Suprapubic skin (tissue), 4 donors: ENCODE measurements around the gene KRTAP9-1. TPM values are rescaled to one million over a fixed set of nuclear protein-coding genes. Genes with fewer than 3 reads are reported as not detected.
"Not testable (repeated sequence)": the region's sequence is repeated elsewhere in the genome, so short reads cannot be mapped to it uniquely, and the experiment has no call there.

ENCODE experiments used
- DNase-seq, 2 donors: peaks; one replicate each; pipeline ENCODE4 v3.0.0-alpha.2; 2019; ENCODE audit warnings: low spot score in 2 of 2
- H3K27ac ChIP-seq: fragments of 200-600 bp; sonication (generic); one replicate; pipeline ENCODE4 v1.5.1; 2019
- H3K27me3 ChIP-seq: fragments of 200-600 bp; sonication (generic); one replicate; pipeline ENCODE4 v1.5.1; 2019
- H3K36me3 ChIP-seq: fragments of 200-600 bp; sonication (generic); one replicate; pipeline ENCODE4 v1.5.1; 2019
- H3K4me1 ChIP-seq: fragments of 200-600 bp; sonication (generic); one replicate; pipeline ENCODE4 v1.5.1; 2019
- H3K4me3 ChIP-seq: fragments of 200-600 bp; sonication (generic); one replicate; pipeline ENCODE4 v1.5.1; 2019; ENCODE audit warnings: mild to moderate bottlenecking
- H3K9me3 ChIP-seq: fragments of 200-600 bp; sonication (generic); one replicate; pipeline ENCODE4 v1.5.1; 2019
- CTCF ChIP-seq, 2 donors: fragments of 200-600 bp in 1 of 2; fragments of 450-650 bp in 1 of 2; sonication (generic) in 1 of 2; IDR thresholded peaks; one replicate each; pipeline ENCODE4 v1.5.1; 2016 to 2019; ENCODE audit warnings: antibody characterized with exemption in 2 of 2, mild to moderate bottlenecking in 1 of 2, moderate library complexity in 1 of 2
- EP300 ChIP-seq: sonication (generic); formaldehyde crosslinking; IDR thresholded peaks from one replicate; pipeline ENCODE4 v1.6.1; 2017; ENCODE audit warnings: antibody characterized with exemption
- POLR2A ChIP-seq, 2 donors: fragments of 450-650 bp; IDR thresholded peaks; one replicate each; pipeline ENCODE4 v1.6.1; 2017; ENCODE audit warnings: antibody characterized with exemption in 2 of 2, mild to moderate bottlenecking in 2 of 2, moderate library complexity in 2 of 2
- POLR2AphosphoS5 ChIP-seq, 3 donors: sonication (generic); formaldehyde crosslinking; IDR thresholded peaks; one replicate each; pipeline ENCODE4 v1.6.1; 2017; ENCODE audit warnings: antibody characterized with exemption in 3 of 3
- WGBS: methylation state at CpG from one replicate; pipeline ENCODE4 v1.1.5; 2018; 5-methylcytosine and 5-hydroxymethylcytosine counted together
- total RNA-seq, 4 donors: library from RNA; depleted of rRNA; stranded (reverse); fragments of >200 nt; gene quantifications; one replicate each; pipeline ENCODE4 v1.1.0, GENCODE V29; 2016

The KRTAP9-1 gene
- total RNA-seq, 4 donors from 2014 or later = 1.1 TPM; not detected in 3

GRCh38 chr17:41226051-41226450 lies 36.4 kb downstream of the KRTAP9-1 start:
- DNase-seq = no peak
- Histone ChIP-seq H3K9me3 (no peaks in the 10 kb centered on the region), H3K27me3 (no peaks in the 10 kb centered on the region), H3K4me3 (no peak overlapping the region), H3K36me3 (no peaks in the 10 kb centered on the region), H3K27ac (no peak overlapping the region), H3K4me1 (no peaks in the 10 kb centered on the region)
- 95% methylated on average over 6 of the region's 6 CpGs for WGBS
- TF ChIP-seq CTCF (IDR thresholded peaks at IDR 0.05) = no peak

- 80% methylated on average over 1 of the region's 4 CpGs for WGBS
- H3K4me3 ChIP-seq, H3K9me3 ChIP-seq, H3K4me1 ChIP-seq, H3K36me3 ChIP-seq, H3K27me3 ChIP-seq, H3K27ac ChIP-seq, DNase-seq: not testable (repeated sequence)
Measured at GRCh38 chr17:41226598-41227095, 37.0 kb downstream of the KRTAP9-1 start, which contains the start of gene KRTAP9-2. KRTAP9-2 (plus strand) TSS chr17:41226648; CDS start chr17:41226655, 7 bp downstream.

- TF ChIP-seq EP300 (no peak), POLR2A (IDR thresholded peaks at IDR 0.05) (no peak), POLR2AphosphoS5 (IDR thresholded peaks at IDR 0.05) (no peak), CTCF (IDR thresholded peaks at IDR 0.05) (no peak)
- Histone ChIP-seq H3K27me3 (peaks cover 11% of the 10 kb centered on the region), H3K27ac (no peak overlapping the region), H3K4me3 (no peak overlapping the region), H3K4me1 (no peaks in the 10 kb centered on the region), H3K9me3 (no peaks in the 10 kb centered on the region), H3K36me3 (no peaks in the 10 kb centered on the region)
- no peak for DNase-seq
Measured at GRCh38 chr17:41230094-41230493, 40.4 kb downstream of the KRTAP9-1 start.

GRCh38 chr17:41231731-41232130 lies 42.0 kb downstream of the KRTAP9-1 start:
- Histone ChIP-seq H3K9me3 (no peaks in the 10 kb centered on the region), H3K36me3 (no peaks in the 10 kb centered on the region), H3K27ac (no peak overlapping the region), H3K27me3 (peaks cover 11% of the 10 kb centered on the region), H3K4me1 (no peaks in the 10 kb centered on the region), H3K4me3 (no peak overlapping the region)
- TF ChIP-seq CTCF (IDR thresholded peaks at IDR 0.05) = no peak
- TF ChIP-seq POLR2A (IDR thresholded peaks at IDR 0.05) = no peak
- TF ChIP-seq EP300 = no peak
- TF ChIP-seq POLR2AphosphoS5 (IDR thresholded peaks at IDR 0.05) = no peak
- no peak for DNase-seq
- 89% methylated on average over 6 of the region's 6 CpGs for WGBS

GRCh38 chr17:41232399-41233105 lies 42.9 kb downstream of the KRTAP9-1 start, which contains the start of gene KRTAP9-3:
KRTAP9-3 (plus strand) TSS chr17:41232449; CDS start chr17:41232502, 53 bp downstream.
- H3K36me3 ChIP-seq, H3K4me3 ChIP-seq, DNase-seq, H3K9me3 ChIP-seq, H3K4me1 ChIP-seq, H3K27ac ChIP-seq: not testable (repeated sequence)
- peaks cover 11% of the 10 kb centered on the region for H3K27me3 ChIP-seq
- 100% methylated on average over 1 of the region's 1 CpG for WGBS

- not testable (repeated sequence) for H3K27ac ChIP-seq, H3K4me3 ChIP-seq, H3K9me3 ChIP-seq, H3K4me1 ChIP-seq, DNase-seq, H3K36me3 ChIP-seq
- H3K27me3 ChIP-seq = peaks cover 11% of the 10 kb centered on the region
- 66% methylated on average over 4 of the region's 4 CpGs for WGBS
Measured at GRCh38 chr17:41237116-41237515, 47.4 kb downstream of the KRTAP9-1 start.

GRCh38 chr17:41237949-41238437 lies 48.3 kb downstream of the KRTAP9-1 start, which contains the start of gene KRTAP9-8:
KRTAP9-8 (plus strand) TSS chr17:41237999; CDS start chr17:41238052, 53 bp downstream.
- 44% methylated on average over 1 of the region's 3 CpGs for WGBS
- not testable (repeated sequence) for H3K4me3 ChIP-seq, H3K27me3 ChIP-seq, H3K27ac ChIP-seq, H3K9me3 ChIP-seq, H3K36me3 ChIP-seq, H3K4me1 ChIP-seq, DNase-seq

Other genes starting within 250 kb of the KRTAP9-1 start
- gene KRT39, start 222.9 kb upstream of the KRTAP9-1 start, total RNA-seq = 10 to 100 TPM in 1 of 4 donors, 1 to 10 TPM in 1, not detected in 2; 2.5 to 13.3 TPM
- gene KRT40, start 205.6 kb upstream of the KRTAP9-1 start, total RNA-seq = 10 to 100 TPM in 1 of 4 donors, 1 to 10 TPM in 1, under 1 TPM in 1, not detected in 1; 0.98 to 12.5 (median 3.9) TPM
- gene KRTAP3-3, start 195.7 kb upstream of the KRTAP9-1 start, total RNA-seq = 10 to 100 TPM in 1 of 4 donors, 1 to 10 TPM in 1, not detected in 2; 2.8 to 22.9 TPM
- 10 to 100 TPM in 2 of 4 donors, 1 to 10 TPM in 1, not detected in 1; 8.0 to 42.6 (median 23.7) TPM for gene KRTAP3-2, start 190.0 kb upstream of the KRTAP9-1 start, total RNA-seq
- gene KRTAP3-1, start 180.8 kb upstream of the KRTAP9-1 start, total RNA-seq = 10 to 100 TPM in 2 of 4 donors, 1 to 10 TPM in 1, not detected in 1; 5.6 to 95.2 (median 15.5) TPM
- gene KRTAP1-5, start 162.7 kb upstream of the KRTAP9-1 start, total RNA-seq = 100 to 1,000 TPM in 1 of 4 donors, 10 to 100 TPM in 2, 1 to 10 TPM in 1; 1.6 to 199 (median 40.4) TPM
- gene KRTAP1-4, start 159.7 kb upstream of the KRTAP9-1 start, total RNA-seq = 1 to 10 TPM in 1 of 4 donors, not detected in 3; 3.2 TPM
- 100 to 1,000 TPM in 1 of 4 donors, 10 to 100 TPM in 2, not detected in 1; 10.7 to 140 (median 28.7) TPM for gene KRTAP1-3, start 155.0 kb upstream of the KRTAP9-1 start, total RNA-seq
- gene KRTAP1-1, start 148.4 kb upstream of the KRTAP9-1 start, total RNA-seq = 100 to 1,000 TPM in 1 of 4 donors, 10 to 100 TPM in 1, 1 to 10 TPM in 1, not detected in 1; 9.9 to 165 (median 46.0) TPM
- 100 to 1,000 TPM in 1 of 4 donors, 10 to 100 TPM in 2, not detected in 1; 20.1 to 128 (median 37.2) TPM for gene KRTAP2-1, start 142.6 kb upstream of the KRTAP9-1 start, total RNA-seq
- 10 to 100 TPM in 2 of 4 donors, 1 to 10 TPM in 1, not detected in 1; 8.2 to 41.6 (median 25.3) TPM for gene KRTAP2-2, start 134.7 kb upstream of the KRTAP9-1 start, total RNA-seq
- 10 to 100 TPM in 1 of 4 donors, under 1 TPM in 1, not detected in 2; 0.64 to 10.8 TPM for gene KRTAP2-3, start 129.8 kb upstream of the KRTAP9-1 start, total RNA-seq
- gene KRTAP2-4, start 124.0 kb upstream of the KRTAP9-1 start, total RNA-seq = 10 to 100 TPM in 2 of 4 donors, 1 to 10 TPM in 1, not detected in 1; 6.5 to 76.9 (median 13.4) TPM
- 10 to 100 TPM in 1 of 4 donors, 1 to 10 TPM in 2, not detected in 1; 7.9 to 50.0 (median 8.5) TPM for gene KRTAP4-7, start 105.7 kb upstream of the KRTAP9-1 start, total RNA-seq
- gene KRTAP4-8, start 91.7 kb upstream of the KRTAP9-1 start, total RNA-seq = 10 to 100 TPM in 2 of 4 donors, 1 to 10 TPM in 1, not detected in 1; 4.4 to 15.2 (median 13.6) TPM
- gene KRTAP4-16, start 87.7 kb upstream of the KRTAP9-1 start, total RNA-seq = not detected
- 10 to 100 TPM in 3 of 4 donors, not detected in 1; 10.1 to 58.8 (median 13.1) TPM for gene KRTAP4-9, start 84.5 kb upstream of the KRTAP9-1 start, total RNA-seq
- gene KRTAP4-11, start 71.5 kb upstream of the KRTAP9-1 start, total RNA-seq = 10 to 100 TPM in 1 of 4 donors, 1 to 10 TPM in 2, not detected in 1; 4.3 to 23.4 (median 5.6) TPM
- 10 to 100 TPM in 1 of 4 donors, 1 to 10 TPM in 2, not detected in 1; 6.1 to 54.5 (median 8.3) TPM for gene KRTAP4-12, start 65.7 kb upstream of the KRTAP9-1 start, total RNA-seq
- gene KRTAP4-6, start 49.3 kb upstream of the KRTAP9-1 start, total RNA-seq = 10 to 100 TPM in 2 of 4 donors, 1 to 10 TPM in 1, not detected in 1; 9.0 to 45.0 (median 13.0) TPM
- 10 to 100 TPM in 1 of 4 donors, 1 to 10 TPM in 2, not detected in 1; 1.1 to 19.2 (median 2.2) TPM for gene KRTAP4-5, start 40.1 kb upstream of the KRTAP9-1 start, total RNA-seq
- gene KRTAP4-4, start 29.1 kb upstream of the KRTAP9-1 start, total RNA-seq = 10 to 100 TPM in 2 of 4 donors, 1 to 10 TPM in 1, not detected in 1; 7.7 to 81.7 (median 24.6) TPM
- 10 to 100 TPM in 2 of 4 donors, 1 to 10 TPM in 1, not detected in 1; 9.0 to 35.4 (median 16.4) TPM for gene KRTAP4-3, start 21.7 kb upstream of the KRTAP9-1 start, total RNA-seq
- gene KRTAP4-2, start 11.7 kb upstream of the KRTAP9-1 start, total RNA-seq = 10 to 100 TPM in 3 of 4 donors, not detected in 1; 16.1 to 86.3 (median 16.3) TPM
- gene KRTAP4-1, start 5.0 kb upstream of the KRTAP9-1 start, total RNA-seq = 10 to 100 TPM in 2 of 4 donors, 1 to 10 TPM in 1, not detected in 1; 4.2 to 51.7 (median 16.7) TPM
- 100 to 1,000 TPM in 1 of 4 donors, 10 to 100 TPM in 2, not detected in 1; 36.3 to 127 (median 60.8) TPM for gene KRTAP9-2, start 36.8 kb downstream of the KRTAP9-1 start, total RNA-seq
- gene KRTAP9-3, start 42.6 kb downstream of the KRTAP9-1 start, total RNA-seq = 100 to 1,000 TPM in 1 of 4 donors, 10 to 100 TPM in 2, not detected in 1; 29.0 to 178 (median 61.4) TPM
- 10 to 100 TPM in 3 of 4 donors, not detected in 1; 27.1 to 89.8 (median 46.6) TPM for gene KRTAP9-8, start 48.1 kb downstream of the KRTAP9-1 start, total RNA-seq
- gene KRTAP9-4, start 59.8 kb downstream of the KRTAP9-1 start, total RNA-seq = 100 to 1,000 TPM in 1 of 4 donors, 10 to 100 TPM in 2, not detected in 1; 18.8 to 103 (median 50.1) TPM
- 10 to 100 TPM in 3 of 4 donors, not detected in 1; 14.3 to 53.1 (median 23.9) TPM for gene KRTAP9-9, start 65.5 kb downstream of the KRTAP9-1 start, total RNA-seq
- gene KRTAP9-6, start 75.5 kb downstream of the KRTAP9-1 start, total RNA-seq = 1 to 10 TPM in 1 of 4 donors, under 1 TPM in 1, not detected in 2; 0.52 to 7.1 TPM
- gene KRTAP9-7, start 85.8 kb downstream of the KRTAP9-1 start, total RNA-seq = 10 to 100 TPM in 1 of 4 donors, 1 to 10 TPM in 1, not detected in 2; 10.0 to 20.3 TPM
- 1 to 10 TPM in 2 of 4 donors, under 1 TPM in 1, not detected in 1; 0.85 to 3.4 (median 2.2) TPM for gene KRTAP29-1, start 113.0 kb downstream of the KRTAP9-1 start, total RNA-seq
- gene KRTAP16-1, start 119.4 kb downstream of the KRTAP9-1 start, total RNA-seq = 10 to 100 TPM in 1 of 4 donors, 1 to 10 TPM in 2, not detected in 1; 2.2 to 22.0 (median 4.0) TPM
- gene KRTAP17-1, start 125.8 kb downstream of the KRTAP9-1 start, total RNA-seq = 10 to 100 TPM in 2 of 4 donors, 1 to 10 TPM in 1, not detected in 1; 8.0 to 81.5 (median 24.2) TPM
- 100 to 1,000 TPM in 1 of 4 donors, 10 to 100 TPM in 1, 1 to 10 TPM in 2; 1.2 to 144 (median 8.3) TPM for gene KRT33A, start 160.9 kb downstream of the KRTAP9-1 start, total RNA-seq
- gene KRT33B, start 179.9 kb downstream of the KRTAP9-1 start, total RNA-seq = 100 to 1,000 TPM in 1 of 4 donors, 10 to 100 TPM in 2, not detected in 1; 10.7 to 194 (median 27.9) TPM
- 100 to 1,000 TPM in 1 of 4 donors, 10 to 100 TPM in 2, under 1 TPM in 1; 0.56 to 117 (median 22.2) TPM for gene KRT34, start 192.4 kb downstream of the KRTAP9-1 start, total RNA-seq
- 100 to 1,000 TPM in 1 of 4 donors, 10 to 100 TPM in 3; 38.5 to 618 (median 84.8) TPM for gene KRT31, start 207.7 kb downstream of the KRTAP9-1 start, total RNA-seq
- 1 to 10 TPM in 1 of 4 donors, under 1 TPM in 1, not detected in 2; 0.53 to 7.1 TPM for gene KRT37, start 234.7 kb downstream of the KRTAP9-1 start, total RNA-seq